ENCODE results near the gene CPXM2. TPM values are rescaled to one million over a fixed set of nuclear protein-coding genes. Genes with fewer than 3 reads are reported as not detected.

The CPXM2 gene
- total and polyA plus RNA-seq, 2 donors (not counting 1 experiment from before 2014, with no cell fraction given) = not detected

GRCh38 chr10:123863183-123863575, 28.4 kb downstream of the CPXM2 start:
- 79% methylated on average over 8 of the region's 8 CpGs for WGBS (ENCODE audit: insufficient coverage)
- ATAC-seq (ENCODE audit: low read depth) (no peak), DNase-seq (no peak)
- H3K27me3 ChIP-seq (replicated peaks in 1 of 4; ENCODE audit: control extremely low read depth in 1 of 4, control insufficient read depth in 3 of 4, insufficient read depth in 4 of 4, low read length in 3 of 4) = no peaks in the 10 kb centered on the region
- no peaks in the 10 kb centered on the region for H3K9me3 ChIP-seq (ENCODE audit: control extremely low read depth in 1 of 3, control insufficient read depth in 2 of 3, insufficient read depth in 1 of 3, low read length in 2 of 3)
- H2AFZ ChIP-seq (ENCODE audit: insufficient read depth, low read depth, low read length, poor library complexity, severe bottlenecking) = no peak overlapping the region
- H3K79me2 ChIP-seq (ENCODE audit: control insufficient read depth, insufficient read depth, low read length) = no peaks in the 10 kb centered on the region
- Mint-ChIP-seq H3K27ac (no peak overlapping the region), H3K27me3 (no peaks in the 10 kb centered on the region), H3K4me1 (no peaks in the 10 kb centered on the region), H3K4me3 (no peak overlapping the region), H3K9me3 (ENCODE audit: insufficient read depth) (no peaks in the 10 kb centered on the region)
- ChIA-PET POLR2A (no interaction called here), CTCF (no interaction called here)
- H4K20me1 ChIP-seq (ENCODE audit: control insufficient read depth, insufficient read depth, low read length, poor library complexity, severe bottlenecking) = no peaks in the 10 kb centered on the region
- H3K9ac ChIP-seq (ENCODE audit: low read length) = no peak overlapping the region
- H3K27ac ChIP-seq (ENCODE audit: low read length in 2 of 2) = no peak overlapping the region
- no peaks in the 10 kb centered on the region for H3K36me3 ChIP-seq (replicated peaks in 1 of 2; ENCODE audit: control extremely low read depth in 1 of 2, control insufficient read depth in 1 of 2, extremely low read depth in 1 of 2, insufficient read depth in 2 of 2, low read length in 1 of 2)
- no peak overlapping the region for H3K4me2 ChIP-seq (replicated peaks; ENCODE audit: low read depth, low read length, poor library complexity, severe bottlenecking)
- no peak overlapping the region for H3K4me3 ChIP-seq (ENCODE audit: control extremely low read depth in 1 of 5, extremely low read depth in 1 of 5, insufficient read depth in 1 of 5, low read depth in 2 of 5, low read length in 4 of 5)
- H3K4me1 ChIP-seq (ENCODE audit: control insufficient read depth in 2 of 2, insufficient read depth in 2 of 2, low read length in 2 of 2) = no peaks in the 10 kb centered on the region
- intact Hi-C loops (cut with micrococcal nuclease) = no loop called here
- TF ChIP-seq EZH2 (IDR thresholded peaks at IDR 0.05; ENCODE audit: borderline replicate concordance, insufficient read depth, low read depth, low read length, poor library complexity, severe bottlenecking) = no peak
- no peak for TF ChIP-seq CTCF (IDR thresholded peaks at IDR 0.05)

- H4K20me1 ChIP-seq (ENCODE audit: control insufficient read depth, insufficient read depth, low read length, poor library complexity, severe bottlenecking) = no peaks in the 10 kb centered on the region
- no peak overlapping the region for H2AFZ ChIP-seq (ENCODE audit: insufficient read depth, low read depth, low read length, poor library complexity, severe bottlenecking)
- TF ChIP-seq CTCF (IDR thresholded peaks at IDR 0.05) = no peak
- no peak for TF ChIP-seq EZH2 (IDR thresholded peaks at IDR 0.05; ENCODE audit: borderline replicate concordance, insufficient read depth, low read depth, low read length, poor library complexity, severe bottlenecking)
- no peak overlapping the region for H3K4me2 ChIP-seq (replicated peaks; ENCODE audit: low read depth, low read length, poor library complexity, severe bottlenecking)
- H3K9me3 ChIP-seq (ENCODE audit: control extremely low read depth in 1 of 3, control insufficient read depth in 2 of 3, insufficient read depth in 1 of 3, low read length in 2 of 3) = no peaks in the 10 kb centered on the region
- H3K79me2 ChIP-seq (ENCODE audit: control insufficient read depth, insufficient read depth, low read length) = no peaks in the 10 kb centered on the region
- intact Hi-C loops (cut with micrococcal nuclease) = no loop called here
- no peak overlapping the region for H3K27ac ChIP-seq (ENCODE audit: low read length in 2 of 2)
- CTCF ChIA-PET = no interaction called here
- H3K4me3 ChIP-seq (ENCODE audit: control extremely low read depth in 1 of 5, extremely low read depth in 1 of 5, insufficient read depth in 1 of 5, low read depth in 2 of 5, low read length in 4 of 5) = no peak overlapping the region
- 96% methylated on average over 4 of the region's 9 CpGs for WGBS (ENCODE audit: insufficient coverage)
- no peaks in the 10 kb centered on the region for H3K27me3 ChIP-seq (replicated peaks in 1 of 4; ENCODE audit: control extremely low read depth in 1 of 4, control insufficient read depth in 3 of 4, insufficient read depth in 4 of 4, low read length in 3 of 4)
- no peaks in the 10 kb centered on the region for H3K36me3 ChIP-seq (replicated peaks in 1 of 2; ENCODE audit: control extremely low read depth in 1 of 2, control insufficient read depth in 1 of 2, extremely low read depth in 1 of 2, insufficient read depth in 2 of 2, low read length in 1 of 2)
- ATAC-seq (ENCODE audit: low read depth) = no peak
- H3K27me3 Mint-ChIP-seq = no peaks in the 10 kb centered on the region
- no peak overlapping the region for H3K27ac Mint-ChIP-seq
- DNase-seq = no peak
- H3K9ac ChIP-seq (ENCODE audit: low read length) = no peak overlapping the region
- no peaks in the 10 kb centered on the region for H3K9me3 Mint-ChIP-seq (ENCODE audit: insufficient read depth)
- H3K4me1 ChIP-seq (ENCODE audit: control insufficient read depth in 2 of 2, insufficient read depth in 2 of 2, low read length in 2 of 2) = no peaks in the 10 kb centered on the region
- no peak overlapping the region for H3K4me3 Mint-ChIP-seq
- no peaks in the 10 kb centered on the region for H3K4me1 Mint-ChIP-seq
- POLR2A ChIA-PET = no interaction called here
Observed at GRCh38 chr10:123862421-123863182, 29.0 kb downstream of the CPXM2 start.
